Parathyroid adenoma (tissue), 2 donors: Measurements from ENCODE around the gene PTPRM.
A peak's percentile ranks its signal among the peaks of the same experiment; 100 is the strongest.

Source experiments
- H2AFZ ChIP-seq: fragments of 300-600 bp; sonication (generic); one replicate; pipeline ENCODE4 v1.7.0; 2017; ENCODE audit warnings: antibody characterized with exemption, mild to moderate bottlenecking
- H3K27ac ChIP-seq: fragments of 300-600 bp; sonication (generic); one replicate; pipeline ENCODE4 v1.7.0; 2017
- H3K27me3 ChIP-seq: fragments of 300-600 bp; sonication (generic); one replicate; pipeline ENCODE4 v1.7.0; 2017; ENCODE audit warnings: low read length; ENCODE audit not compliant: control insufficient read depth, insufficient read depth
- H3K36me3 ChIP-seq: fragments of 300-600 bp; sonication (generic); one replicate; pipeline ENCODE4 v1.7.0; 2017; ENCODE audit warnings: low read length; ENCODE audit not compliant: control insufficient read depth, insufficient read depth
- H3K4me1 ChIP-seq: fragments of 300-600 bp; sonication (generic); one replicate; pipeline ENCODE4 v1.7.0; 2017; ENCODE audit warnings: control low read depth
- H3K4me2 ChIP-seq: fragments of 300-600 bp; sonication (generic); one replicate; pipeline ENCODE4 v1.7.0; 2017; ENCODE audit warnings: low read length
- H3K4me3 ChIP-seq: fragments of 300-600 bp; sonication (generic); one replicate; pipeline ENCODE4 v1.7.0; 2017; ENCODE audit warnings: low read depth, low read length
- H3K79me2 ChIP-seq: fragments of 300-600 bp; sonication (generic); one replicate; pipeline ENCODE4 v1.7.0; 2017; ENCODE audit warnings: control low read depth
- H3K9ac ChIP-seq: fragments of 300-600 bp; sonication (generic); one replicate; pipeline ENCODE4 v1.7.0; 2017; ENCODE audit warnings: mild to moderate bottlenecking
- H3K9me3 ChIP-seq: fragments of 300-600 bp; sonication (generic); one replicate; pipeline ENCODE4 v1.7.0; 2017; ENCODE audit warnings: low read length; ENCODE audit not compliant: control insufficient read depth
- TF ChIP-seq, protein P1 (sequence below): fragments of 300-600 bp; sonication (generic); IDR thresholded peaks from one replicate; pipeline ENCODE4 v1.7.0; 2017; ENCODE audit warnings: antibody characterized with exemption, mild to moderate bottlenecking
- donor health status: primary hyperparathyroidism.

Gene PTPRM

GRCh38 chr18:8389391-8390340, 822.5 kb downstream of the PTPRM start:
- H3K9ac ChIP-seq, result no peak overlapping the region
- H3K4me2 ChIP-seq, result no peak overlapping the region
- no peak overlapping the region for H3K27ac ChIP-seq
- H3K27me3 ChIP-seq, result no peaks in the 10 kb centered on the region
- TF ChIP-seq, protein P1, sequence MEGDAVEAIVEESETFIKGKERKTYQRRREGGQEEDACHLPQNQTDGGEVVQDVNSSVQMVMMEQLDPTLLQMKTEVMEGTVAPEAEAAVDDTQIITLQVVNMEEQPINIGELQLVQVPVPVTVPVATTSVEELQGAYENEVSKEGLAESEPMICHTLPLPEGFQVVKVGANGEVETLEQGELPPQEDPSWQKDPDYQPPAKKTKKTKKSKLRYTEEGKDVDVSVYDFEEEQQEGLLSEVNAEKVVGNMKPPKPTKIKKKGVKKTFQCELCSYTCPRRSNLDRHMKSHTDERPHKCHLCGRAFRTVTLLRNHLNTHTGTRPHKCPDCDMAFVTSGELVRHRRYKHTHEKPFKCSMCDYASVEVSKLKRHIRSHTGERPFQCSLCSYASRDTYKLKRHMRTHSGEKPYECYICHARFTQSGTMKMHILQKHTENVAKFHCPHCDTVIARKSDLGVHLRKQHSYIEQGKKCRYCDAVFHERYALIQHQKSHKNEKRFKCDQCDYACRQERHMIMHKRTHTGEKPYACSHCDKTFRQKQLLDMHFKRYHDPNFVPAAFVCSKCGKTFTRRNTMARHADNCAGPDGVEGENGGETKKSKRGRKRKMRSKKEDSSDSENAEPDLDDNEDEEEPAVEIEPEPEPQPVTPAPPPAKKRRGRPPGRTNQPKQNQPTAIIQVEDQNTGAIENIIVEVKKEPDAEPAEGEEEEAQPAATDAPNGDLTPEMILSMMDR, result peak; percentile 56
- H3K4me1 ChIP-seq, result no peaks in the 10 kb centered on the region
- no peak overlapping the region for H2AFZ ChIP-seq
- no peaks in the 10 kb centered on the region for H3K36me3 ChIP-seq
- no peaks in the 10 kb centered on the region for H3K9me3 ChIP-seq
- H3K4me3 ChIP-seq, result no peak overlapping the region
- no peaks in the 10 kb centered on the region for H3K79me2 ChIP-seq

DNA sequence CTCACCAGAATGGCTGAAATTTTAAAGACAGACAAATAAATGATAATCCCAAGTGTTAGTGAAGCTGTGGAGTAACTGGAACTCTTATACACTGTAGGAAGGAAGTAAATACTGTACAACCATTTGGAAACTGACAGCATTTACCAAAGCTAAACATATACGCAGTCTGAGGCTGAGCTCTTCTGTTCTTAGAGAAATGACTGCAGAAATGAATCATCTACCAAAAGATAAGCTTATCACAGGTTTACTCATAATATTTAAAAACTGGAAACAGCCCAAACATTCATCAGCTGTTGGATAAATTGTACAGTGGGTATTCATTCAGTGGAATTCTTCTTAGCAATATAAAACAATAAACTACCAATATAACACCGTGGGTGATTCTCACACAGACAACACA, 824.0 kb downstream of the PTPRM start:
- TF ChIP-seq, protein P1, result no peak
- Histone ChIP-seq H3K9ac (no peak overlapping the region), H2AFZ (no peak overlapping the region), H3K79me2 (no peaks in the 10 kb centered on the region), H3K27me3 (no peaks in the 10 kb centered on the region), H3K9me3 (no peaks in the 10 kb centered on the region), H3K4me2 (no peak overlapping the region), H3K4me1 (no peaks in the 10 kb centered on the region), H3K4me3 (no peak overlapping the region), H3K27ac (no peak overlapping the region), H3K36me3 (no peaks in the 10 kb centered on the region)

DNA sequence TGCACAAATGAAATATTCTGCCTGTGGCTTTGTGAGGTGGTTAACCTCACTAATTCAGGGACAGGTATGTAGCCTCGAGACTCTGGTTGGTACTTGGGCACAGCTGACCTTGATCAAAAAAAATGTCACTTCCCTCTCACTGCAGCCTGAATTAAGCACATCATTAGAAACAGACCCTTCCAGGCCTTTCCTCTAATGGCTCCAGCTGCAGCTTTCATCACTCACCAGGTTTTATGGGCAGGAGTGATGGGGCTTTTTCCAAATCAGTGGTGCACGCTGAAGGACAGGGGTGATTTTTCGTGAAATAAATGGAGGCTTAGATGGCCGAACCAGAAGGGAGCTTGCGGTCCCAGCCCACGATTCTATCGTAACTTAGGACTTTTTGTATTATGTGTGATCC, 829.1 kb downstream of the PTPRM start:
- H3K27ac ChIP-seq, result no peak overlapping the region
- no peak overlapping the region for H3K9ac ChIP-seq
- H3K36me3 ChIP-seq, result no peaks in the 10 kb centered on the region

DNA sequence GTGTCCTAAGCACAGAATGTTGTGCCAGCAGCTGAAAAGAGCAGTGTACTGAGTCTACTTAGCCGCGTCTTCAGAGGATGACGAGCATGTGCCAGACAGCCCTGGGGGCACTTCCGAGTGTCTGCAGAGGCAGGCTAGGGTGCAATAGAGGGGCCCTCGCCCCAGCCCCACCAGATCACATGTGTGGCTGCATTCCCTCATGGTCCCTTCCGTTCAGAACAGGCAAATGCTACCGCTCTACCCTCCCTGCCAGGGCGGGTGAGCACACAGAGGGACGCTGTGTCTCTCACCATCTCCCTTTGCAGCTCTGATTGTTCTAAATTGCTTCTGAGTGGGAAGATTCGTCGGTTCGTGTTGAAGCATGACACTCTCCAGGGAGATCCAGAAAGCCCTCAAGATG, 829.9 kb downstream of the PTPRM start:
- Histone ChIP-seq H3K4me2 (no peak overlapping the region), H3K27me3 (no peaks in the 10 kb centered on the region), H3K36me3 (no peaks in the 10 kb centered on the region), H3K79me2 (no peaks in the 10 kb centered on the region), H3K9ac (no peak overlapping the region), H3K27ac (no peak overlapping the region), H2AFZ (no peak overlapping the region), H3K4me3 (no peak overlapping the region), H3K9me3 (no peaks in the 10 kb centered on the region), H3K4me1 (no peaks in the 10 kb centered on the region)
- TF ChIP-seq, protein P1, result no peak

More for the DNA sequence above, 829.1 kb downstream of the PTPRM start:
- no peaks in the 10 kb centered on the region for H3K9me3 ChIP-seq
- H2AFZ ChIP-seq, result no peak overlapping the region
- no peaks in the 10 kb centered on the region for H3K27me3 ChIP-seq
- no peaks in the 10 kb centered on the region for H3K79me2 ChIP-seq
- H3K4me3 ChIP-seq, result no peak overlapping the region
- TF ChIP-seq, protein P1, result no peak
- no peak overlapping the region for H3K4me2 ChIP-seq
- no peaks in the 10 kb centered on the region for H3K4me1 ChIP-seq

DNA sequence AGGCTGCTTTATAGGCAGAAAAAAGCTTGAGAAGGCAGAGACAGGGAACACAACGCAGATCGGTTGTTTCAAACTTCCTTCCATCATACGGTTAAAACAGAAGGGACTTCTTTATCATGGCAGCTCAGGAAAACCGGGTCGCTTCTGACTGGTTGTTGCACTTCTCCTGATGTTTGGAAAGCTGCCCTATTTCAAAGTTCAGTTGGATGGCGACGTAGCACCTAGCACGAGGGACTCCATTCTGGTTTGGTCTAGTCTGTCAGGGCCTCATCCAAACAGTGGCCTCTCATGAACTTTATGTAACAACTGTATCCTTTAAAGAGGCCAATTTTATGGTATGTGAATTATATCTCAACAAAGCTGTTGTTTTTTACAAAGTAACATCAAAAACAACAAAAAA, 832.0 kb downstream of the PTPRM start:
- Histone ChIP-seq H3K9me3 (no peaks in the 10 kb centered on the region), H3K4me2 (no peak overlapping the region), H2AFZ (no peak overlapping the region), H3K4me3 (no peak overlapping the region), H3K9ac (no peak overlapping the region), H3K27me3 (no peaks in the 10 kb centered on the region), H3K36me3 (no peaks in the 10 kb centered on the region), H3K79me2 (no peaks in the 10 kb centered on the region), H3K27ac (no peak overlapping the region), H3K4me1 (no peaks in the 10 kb centered on the region)
- TF ChIP-seq, protein P1, result no peak
